GM06990 (cell line): ENCODE measurements around the gene EGF.

Source experiments
- DNase-seq: peaks from one replicate; pipeline ENCODE4 v3.0.0-alpha.2; 2011; ENCODE audit not compliant: insufficient read length; ENCODE audit errors: extremely low read depth
- H3K27me3 ChIP-seq: replicated peaks from 2 replicates; pipeline ENCODE4 v1.6.0; 2011; ENCODE audit warnings: low read length; ENCODE audit not compliant: control insufficient read depth, insufficient read depth
- H3K36me3 ChIP-seq: 2 replicates; pipeline ENCODE4 v1.5.1; 2011; ENCODE audit warnings: low read length; ENCODE audit not compliant: control insufficient read depth, insufficient read depth
- H3K4me3 ChIP-seq: replicated peaks from 2 replicates; pipeline ENCODE4 v1.5.1; 2011; ENCODE audit warnings: low read depth, mild to moderate bottlenecking, control low read depth, low read length
- TF ChIP-seq, protein P1 (sequence below): IDR thresholded peaks from 2 replicates; pipeline ENCODE4 v1.5.1; 2011; ENCODE audit warnings: low read length, control low read depth, mild to moderate bottlenecking, inconsistent platforms; ENCODE audit not compliant: insufficient read depth, poor library complexity, severe bottlenecking

EGF gene

GRCh38 chr4:109879081-109879480 lies 33.6 kb upstream of the EGF start:
- Histone ChIP-seq H3K36me3 (no peaks in the 10 kb centered on the region), H3K27me3 (peaks cover 2% of the 10 kb centered on the region; the same call in 1 of the 2 replicates), H3K4me3 (no peak overlapping the region)
- TF ChIP-seq, protein P1, sequence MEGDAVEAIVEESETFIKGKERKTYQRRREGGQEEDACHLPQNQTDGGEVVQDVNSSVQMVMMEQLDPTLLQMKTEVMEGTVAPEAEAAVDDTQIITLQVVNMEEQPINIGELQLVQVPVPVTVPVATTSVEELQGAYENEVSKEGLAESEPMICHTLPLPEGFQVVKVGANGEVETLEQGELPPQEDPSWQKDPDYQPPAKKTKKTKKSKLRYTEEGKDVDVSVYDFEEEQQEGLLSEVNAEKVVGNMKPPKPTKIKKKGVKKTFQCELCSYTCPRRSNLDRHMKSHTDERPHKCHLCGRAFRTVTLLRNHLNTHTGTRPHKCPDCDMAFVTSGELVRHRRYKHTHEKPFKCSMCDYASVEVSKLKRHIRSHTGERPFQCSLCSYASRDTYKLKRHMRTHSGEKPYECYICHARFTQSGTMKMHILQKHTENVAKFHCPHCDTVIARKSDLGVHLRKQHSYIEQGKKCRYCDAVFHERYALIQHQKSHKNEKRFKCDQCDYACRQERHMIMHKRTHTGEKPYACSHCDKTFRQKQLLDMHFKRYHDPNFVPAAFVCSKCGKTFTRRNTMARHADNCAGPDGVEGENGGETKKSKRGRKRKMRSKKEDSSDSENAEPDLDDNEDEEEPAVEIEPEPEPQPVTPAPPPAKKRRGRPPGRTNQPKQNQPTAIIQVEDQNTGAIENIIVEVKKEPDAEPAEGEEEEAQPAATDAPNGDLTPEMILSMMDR = no peak
- DNase-seq = no peak

DNA sequence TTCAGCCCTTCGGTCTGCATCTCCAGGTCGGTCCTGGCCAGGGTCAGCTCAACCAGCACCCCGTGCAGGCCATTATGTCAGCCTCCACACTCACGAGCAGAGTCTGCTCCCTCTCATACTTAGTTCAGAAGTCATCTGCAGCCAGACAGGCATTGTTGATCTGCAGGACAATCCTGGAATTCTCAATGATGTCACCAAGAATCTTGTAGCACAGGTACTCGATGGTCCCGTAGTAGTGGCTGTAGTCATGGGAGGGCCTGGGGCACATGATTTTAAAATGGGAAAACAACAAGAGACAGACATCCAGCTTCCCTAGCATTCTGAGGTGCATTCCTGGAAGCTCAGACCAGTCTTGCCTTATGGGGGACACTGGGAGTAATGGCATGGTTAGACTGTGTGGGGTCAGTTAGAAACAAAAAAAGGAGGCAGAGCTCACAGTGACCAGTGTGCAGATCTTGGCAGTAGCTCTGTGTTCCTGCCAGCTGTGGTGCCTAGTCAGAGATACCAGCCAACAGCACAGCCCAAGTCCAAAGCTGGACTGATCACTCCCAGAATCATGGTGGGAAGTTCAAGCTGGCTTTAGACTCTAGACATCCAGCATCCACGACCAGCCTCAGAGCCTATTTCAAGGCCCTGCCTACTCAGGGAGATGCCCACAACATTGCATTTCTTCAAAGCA lies 32.9 kb upstream of the EGF start:
- TF ChIP-seq, protein P1 = no peak
- peaks cover 2% of the 10 kb centered on the region; the same call in 1 of the 2 replicates for H3K27me3 ChIP-seq
- no peaks in the 10 kb centered on the region for H3K36me3 ChIP-seq
- DNase-seq = no peak
- no peak overlapping the region for H3K4me3 ChIP-seq

DNA sequence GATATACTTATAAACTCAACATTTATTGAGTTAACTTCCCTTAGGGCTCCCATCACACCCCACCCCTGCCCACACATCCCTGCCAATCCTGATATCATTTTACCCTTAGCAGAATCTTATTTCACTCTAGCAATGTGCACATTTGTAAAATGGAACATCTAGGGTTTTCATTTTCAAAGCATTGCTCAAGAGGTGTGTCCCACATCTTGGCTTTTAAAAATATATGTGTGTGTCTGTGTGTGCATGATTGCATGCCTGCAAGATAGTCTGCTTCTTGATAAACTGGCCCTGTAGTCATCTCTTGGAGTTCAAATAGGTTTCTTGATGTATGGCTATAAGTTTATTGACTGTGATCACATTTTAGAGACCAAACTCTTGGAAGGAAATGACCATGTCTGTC lies 26.4 kb upstream of the EGF start:
- H3K4me3 ChIP-seq = no peak overlapping the region
- DNase-seq = no peak
- TF ChIP-seq, protein P1 = no peak
- no peaks in the 10 kb centered on the region for H3K27me3 ChIP-seq
- H3K36me3 ChIP-seq = no peaks in the 10 kb centered on the region

- TF ChIP-seq, protein P1 = no peak
- H3K4me3 ChIP-seq = no peak overlapping the region
- no peak for DNase-seq
- H3K36me3 ChIP-seq = no peaks in the 10 kb centered on the region
- H3K27me3 ChIP-seq = no peaks in the 10 kb centered on the region
Observed at GRCh38 chr4:109887071-109887470, 25.6 kb upstream of the EGF start.

DNA sequence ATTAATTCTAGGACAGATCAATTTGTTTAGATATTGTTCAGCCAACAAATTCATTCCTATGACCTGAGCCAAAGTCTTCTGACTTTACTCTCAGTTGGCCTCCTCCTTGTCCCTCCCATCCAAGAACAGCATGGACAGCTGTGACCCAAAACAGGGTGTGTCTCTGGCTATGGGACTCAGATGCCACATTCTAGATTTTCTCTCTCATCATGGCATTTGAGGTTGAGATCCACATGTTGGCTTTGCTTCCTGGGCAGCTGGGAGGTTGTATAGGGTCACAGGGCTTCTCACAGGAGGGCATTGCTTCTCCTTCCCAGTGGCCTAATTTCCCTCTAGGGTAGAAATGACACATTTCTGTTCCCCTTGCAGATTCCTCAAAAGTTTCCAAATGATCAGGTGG lies 22.6 kb upstream of the EGF start:
- H3K4me3 ChIP-seq = no peak overlapping the region
- H3K27me3 ChIP-seq = no peaks in the 10 kb centered on the region
- DNase-seq = no peak
- TF ChIP-seq, protein P1 = no peak
- no peaks in the 10 kb centered on the region for H3K36me3 ChIP-seq
